ENCODE results near the gene RAB35. TPM values are rescaled to one million over a fixed set of nuclear protein-coding genes. Genes with fewer than 3 reads are reported as not detected.

The RAB35 gene
- total RNA-seq, 1 experiment from 2014 or later = 62.0 TPM

GRCh38 chr12:120155072-120155471 is 38.5 kb upstream of the RAB35 start:
- no peaks in the 10 kb centered on the region for H3K27me3 ChIP-seq (ENCODE audit: control insufficient read depth, insufficient read depth, low read length)
- no peak overlapping the region for H3K4me3 ChIP-seq (ENCODE audit: low read depth in 2 of 2, low read length in 2 of 2)
- ChIA-PET CTCF (no interaction called here), POLR2A (no interaction called here)
- no peak overlapping the region for H3K27ac ChIP-seq (ENCODE audit: low read length)
- no peaks in the 10 kb centered on the region for H3K4me1 ChIP-seq (ENCODE audit: control insufficient read depth, insufficient read depth, low read length)
- TF ChIP-seq POLR2AphosphoS5 (IDR thresholded peaks at IDR 0.05; ENCODE audit: low read depth, low read length) (no peak), SIN3A (IDR thresholded peaks at IDR 0.05; ENCODE audit: borderline replicate concordance, insufficient read depth, low read depth, low read length) (no peak), TCF7L2 (IDR thresholded peaks at IDR 0.05; ENCODE audit: low read depth, low read length) (no peak), REST (IDR thresholded peaks at IDR 0.05; ENCODE audit: insufficient read depth in 1 of 2, low read depth in 2 of 2, low read length in 1 of 2) (no peak)
- TF ChIP-seq, protein P1, sequence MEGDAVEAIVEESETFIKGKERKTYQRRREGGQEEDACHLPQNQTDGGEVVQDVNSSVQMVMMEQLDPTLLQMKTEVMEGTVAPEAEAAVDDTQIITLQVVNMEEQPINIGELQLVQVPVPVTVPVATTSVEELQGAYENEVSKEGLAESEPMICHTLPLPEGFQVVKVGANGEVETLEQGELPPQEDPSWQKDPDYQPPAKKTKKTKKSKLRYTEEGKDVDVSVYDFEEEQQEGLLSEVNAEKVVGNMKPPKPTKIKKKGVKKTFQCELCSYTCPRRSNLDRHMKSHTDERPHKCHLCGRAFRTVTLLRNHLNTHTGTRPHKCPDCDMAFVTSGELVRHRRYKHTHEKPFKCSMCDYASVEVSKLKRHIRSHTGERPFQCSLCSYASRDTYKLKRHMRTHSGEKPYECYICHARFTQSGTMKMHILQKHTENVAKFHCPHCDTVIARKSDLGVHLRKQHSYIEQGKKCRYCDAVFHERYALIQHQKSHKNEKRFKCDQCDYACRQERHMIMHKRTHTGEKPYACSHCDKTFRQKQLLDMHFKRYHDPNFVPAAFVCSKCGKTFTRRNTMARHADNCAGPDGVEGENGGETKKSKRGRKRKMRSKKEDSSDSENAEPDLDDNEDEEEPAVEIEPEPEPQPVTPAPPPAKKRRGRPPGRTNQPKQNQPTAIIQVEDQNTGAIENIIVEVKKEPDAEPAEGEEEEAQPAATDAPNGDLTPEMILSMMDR (IDR thresholded peaks at IDR 0.05) = no peak
- in situ Hi-C loops (cut with HindIII; ENCODE audit: low pct_unique_long_range_greater_than_20kb, low sequenced_read_pairs) (no loop called here), intact Hi-C loops (cut with micrococcal nuclease; ENCODE audit: unreplicated experiment) (no loop called here)
- H3K36me3 ChIP-seq (ENCODE audit: control insufficient read depth, insufficient read depth, low read length) = peaks cover 27% of the 10 kb centered on the region
- no TSS peak for BruUV-seq (replicated peaks)
- no peaks in the 10 kb centered on the region for H3K9me3 ChIP-seq (ENCODE audit: control insufficient read depth, insufficient read depth, low read depth, low read length)
- no peak for DNase-seq (ENCODE audit: low read depth, low spot score)
- no peak for ATAC-seq

GRCh38 chr12:120150919-120151525 is 34.5 kb upstream of the RAB35 start:
- no peaks in the 10 kb centered on the region for H3K9me3 ChIP-seq (ENCODE audit: control insufficient read depth, insufficient read depth, low read depth, low read length)
- peaks cover 23% of the 10 kb centered on the region for H3K36me3 ChIP-seq (ENCODE audit: control insufficient read depth, insufficient read depth, low read length)
- no peak for ATAC-seq
- H3K27ac ChIP-seq (ENCODE audit: low read length) = no peak overlapping the region
- BruUV-seq (replicated peaks) = no TSS peak
- CTCF ChIA-PET = no interaction called here
- H3K27me3 ChIP-seq (ENCODE audit: control insufficient read depth, insufficient read depth, low read length) = no peaks in the 10 kb centered on the region
- intact Hi-C loops (cut with micrococcal nuclease; ENCODE audit: unreplicated experiment) (no loop called here), in situ Hi-C loops (cut with HindIII; ENCODE audit: low pct_unique_long_range_greater_than_20kb, low sequenced_read_pairs) (no loop called here)
- TF ChIP-seq SIN3A (IDR thresholded peaks at IDR 0.05; ENCODE audit: borderline replicate concordance, insufficient read depth, low read depth, low read length) = no peak
- no peak for TF ChIP-seq REST (IDR thresholded peaks at IDR 0.05; ENCODE audit: insufficient read depth in 1 of 2, low read depth in 2 of 2, low read length in 1 of 2)
- TF ChIP-seq POLR2AphosphoS5 (IDR thresholded peaks at IDR 0.05; ENCODE audit: low read depth, low read length) = no peak
- TF ChIP-seq, protein P1 (IDR thresholded peaks at IDR 0.05) = no peak
- TF ChIP-seq TCF7L2 (IDR thresholded peaks at IDR 0.05; ENCODE audit: low read depth, low read length) = no peak
- no peak overlapping the region for H3K4me3 ChIP-seq (ENCODE audit: low read depth in 2 of 2, low read length in 2 of 2)
- H3K4me1 ChIP-seq (ENCODE audit: control insufficient read depth, insufficient read depth, low read length) = no peaks in the 10 kb centered on the region
- DNase-seq (ENCODE audit: low read depth, low spot score) = no peak
- POLR2A ChIA-PET = no interaction called here

All from Panc1 (cell line).